ENCODE measurements around the gene CYP3A4. TPM values are rescaled to one million over a fixed set of nuclear protein-coding genes. Genes with fewer than 3 reads are reported as not detected.

The CYP3A4 gene
- total RNA-seq, 4 donors from 2014 or later: 0.22 to 1.5 TPM; not detected in 2

DNA sequence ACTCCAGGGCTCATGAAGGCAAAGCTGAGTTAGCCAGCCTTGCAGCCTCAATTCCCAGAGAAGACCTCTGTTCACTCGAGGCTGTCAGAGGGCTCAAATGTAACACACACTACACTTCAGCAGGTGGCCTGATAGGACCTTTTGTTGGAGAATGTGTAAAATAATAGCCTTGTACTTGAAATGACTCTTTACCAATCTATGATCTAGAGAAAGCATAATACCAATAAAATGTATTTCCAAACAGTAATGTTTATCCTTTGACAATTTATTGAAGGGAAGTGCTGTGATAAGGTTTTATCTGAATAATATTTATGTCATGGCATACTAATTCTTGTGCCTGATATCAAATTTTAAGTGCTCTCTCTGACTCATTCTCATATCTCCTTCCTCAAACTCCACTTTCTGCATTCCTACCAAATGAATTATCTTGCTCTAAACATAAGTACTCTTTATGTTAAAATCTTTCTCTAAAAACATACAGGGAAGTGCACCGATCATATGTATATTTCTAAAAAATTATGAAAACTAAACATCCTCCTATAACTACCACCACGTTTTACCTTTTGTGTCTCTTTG, 69.9 kb downstream of the CYP3A4 start:
- no peak for DNase-seq (ENCODE audit: low spot score in 2 of 2)
- H3K27me3 ChIP-seq: no peaks in the 10 kb centered on the region
- no peak for TF ChIP-seq EP300 (IDR thresholded peaks at IDR 0.05)
- TF ChIP-seq, protein P1, sequence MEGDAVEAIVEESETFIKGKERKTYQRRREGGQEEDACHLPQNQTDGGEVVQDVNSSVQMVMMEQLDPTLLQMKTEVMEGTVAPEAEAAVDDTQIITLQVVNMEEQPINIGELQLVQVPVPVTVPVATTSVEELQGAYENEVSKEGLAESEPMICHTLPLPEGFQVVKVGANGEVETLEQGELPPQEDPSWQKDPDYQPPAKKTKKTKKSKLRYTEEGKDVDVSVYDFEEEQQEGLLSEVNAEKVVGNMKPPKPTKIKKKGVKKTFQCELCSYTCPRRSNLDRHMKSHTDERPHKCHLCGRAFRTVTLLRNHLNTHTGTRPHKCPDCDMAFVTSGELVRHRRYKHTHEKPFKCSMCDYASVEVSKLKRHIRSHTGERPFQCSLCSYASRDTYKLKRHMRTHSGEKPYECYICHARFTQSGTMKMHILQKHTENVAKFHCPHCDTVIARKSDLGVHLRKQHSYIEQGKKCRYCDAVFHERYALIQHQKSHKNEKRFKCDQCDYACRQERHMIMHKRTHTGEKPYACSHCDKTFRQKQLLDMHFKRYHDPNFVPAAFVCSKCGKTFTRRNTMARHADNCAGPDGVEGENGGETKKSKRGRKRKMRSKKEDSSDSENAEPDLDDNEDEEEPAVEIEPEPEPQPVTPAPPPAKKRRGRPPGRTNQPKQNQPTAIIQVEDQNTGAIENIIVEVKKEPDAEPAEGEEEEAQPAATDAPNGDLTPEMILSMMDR (IDR thresholded peaks at IDR 0.05): no peak
- TF ChIP-seq POLR2A (IDR thresholded peaks at IDR 0.05): no peak
- peaks cover 0 to 13% (median 0%) of the 10 kb centered on the region in 4 donors for H3K9me3 ChIP-seq
- 75 to 84% methylated on average over 3 of the region's 3 CpGs for WGBS, 2 donors
- peaks cover 0 to 49% (median 0%) of the 10 kb centered on the region in 3 donors for H3K36me3 ChIP-seq
- no peaks in the 10 kb centered on the region for H3K4me1 ChIP-seq
- H3K4me3 ChIP-seq: no peak overlapping the region
- H3K27ac ChIP-seq: no peak overlapping the region

DNA sequence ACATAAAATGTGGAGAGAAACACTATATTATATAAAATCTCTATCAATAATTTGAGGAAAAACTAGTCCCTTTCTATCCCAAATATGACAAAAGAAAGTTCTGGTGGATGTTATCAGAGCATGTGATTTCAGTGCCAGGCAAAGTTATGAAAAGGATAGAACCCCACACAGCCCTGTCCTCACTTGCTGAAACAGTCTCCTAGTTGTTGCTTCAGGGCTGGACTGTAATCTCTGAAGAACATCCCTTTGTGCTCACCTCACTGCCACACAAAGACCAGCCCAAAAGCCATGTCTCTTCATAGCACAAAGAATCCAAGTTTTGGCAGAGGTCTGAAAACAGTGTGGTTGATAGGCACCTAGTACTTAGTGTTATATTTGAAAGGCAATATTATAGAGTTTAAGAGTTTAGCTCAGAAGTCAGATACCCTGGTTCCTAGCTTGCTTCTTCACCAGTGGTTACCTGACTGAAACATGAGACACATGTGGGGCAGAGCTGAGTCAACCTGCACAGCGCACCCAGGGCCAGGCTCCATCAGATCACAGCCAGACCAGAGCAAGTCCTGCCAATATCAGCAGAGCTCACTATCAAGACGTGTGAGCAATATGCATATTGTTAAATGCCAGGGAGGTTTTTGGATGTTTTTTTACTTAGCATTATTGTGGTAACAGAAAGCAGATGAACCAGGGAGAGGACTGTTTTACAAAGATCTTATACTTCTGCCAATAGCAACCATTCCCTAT, 74.0 kb downstream of the CYP3A4 start:
- peaks cover 0 to 74% (median 0%) of the 10 kb centered on the region in 3 donors for H3K36me3 ChIP-seq
- WGBS, 2 donors: 56 to 91% methylated on average over 2 of the region's 2 CpGs
- TF ChIP-seq POLR2A (IDR thresholded peaks at IDR 0.05) (no peak), EP300 (IDR thresholded peaks at IDR 0.05) (no peak)
- TF ChIP-seq, protein P1 (IDR thresholded peaks at IDR 0.05): no peak

DNA sequence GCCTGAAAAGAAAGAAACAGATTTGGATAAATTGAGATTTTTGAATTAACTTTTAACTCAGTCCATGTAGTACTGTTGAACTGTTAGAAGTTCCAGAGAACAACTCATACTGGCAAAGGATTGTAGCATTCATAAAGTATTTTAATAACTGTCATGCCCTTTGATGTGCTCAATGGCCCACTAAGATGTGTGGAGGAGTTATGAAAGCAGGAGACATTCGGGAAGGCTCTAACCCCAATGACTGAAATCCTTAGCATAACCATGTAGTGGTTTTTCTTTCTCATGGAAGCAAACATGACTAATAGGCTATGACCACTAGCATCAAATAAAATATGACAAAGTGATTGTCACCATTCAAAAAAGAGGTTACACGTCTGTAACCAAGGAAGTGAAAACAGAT, 74.7 kb downstream of the CYP3A4 start:
- TF ChIP-seq, protein P1 (IDR thresholded peaks at IDR 0.05): no peak
- TF ChIP-seq POLR2A (IDR thresholded peaks at IDR 0.05) (no peak), EP300 (IDR thresholded peaks at IDR 0.05) (no peak)
- 79 to 82% methylated on average over 2 of the region's 2 CpGs for WGBS, 2 donors
- no peak overlapping the region for H3K27ac ChIP-seq
- H3K27me3 ChIP-seq: no peaks in the 10 kb centered on the region
- H3K9me3 ChIP-seq: peaks cover 0 to 45% (median 4%) of the 10 kb centered on the region in 4 donors
- H3K36me3 ChIP-seq: peaks cover 0 to 68% (median 0%) of the 10 kb centered on the region in 3 donors
- no peaks in the 10 kb centered on the region for H3K4me1 ChIP-seq
- no peak overlapping the region for H3K4me3 ChIP-seq
- DNase-seq (ENCODE audit: low spot score in 2 of 2): no peak

More for the DNA sequence above, 74.0 kb downstream of the CYP3A4 start:
- Histone ChIP-seq H3K27me3 (no peaks in the 10 kb centered on the region), H3K4me1 (no peaks in the 10 kb centered on the region), H3K4me3 (no peak overlapping the region), H3K27ac (no peak overlapping the region), H3K9me3 (peaks cover 0 to 37% (median 4%) of the 10 kb centered on the region in 4 donors)
- DNase-seq (ENCODE audit: low spot score in 2 of 2): no peak

DNA sequence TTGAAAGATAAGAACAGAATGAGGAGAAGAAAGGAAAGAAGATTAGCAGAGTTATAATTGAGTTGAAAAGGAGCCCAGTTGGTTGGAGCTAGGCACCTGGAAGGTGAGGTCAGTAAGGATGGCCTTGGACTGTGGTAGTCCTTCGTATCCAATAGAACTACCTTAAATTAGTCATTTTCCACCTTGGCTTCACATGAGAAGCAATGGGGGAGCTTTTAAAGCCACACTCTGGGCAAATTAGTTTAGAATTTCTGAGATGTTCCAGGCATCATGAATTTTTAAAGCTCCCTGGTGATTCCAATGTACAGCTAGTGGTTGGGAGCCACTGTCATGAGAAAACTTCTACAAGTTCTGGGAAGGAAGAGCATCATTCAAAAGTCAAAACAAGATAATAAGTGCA, 76.9 kb downstream of the CYP3A4 start:
- Histone ChIP-seq H3K9me3 (peaks cover 0 to 42% (median 7%) of the 10 kb centered on the region in 4 donors), H3K36me3 (peaks cover 0 to 55% (median 0%) of the 10 kb centered on the region in 3 donors), H3K27me3 (no peaks in the 10 kb centered on the region), H3K4me3 (no peak overlapping the region), H3K27ac (no peak overlapping the region), H3K4me1 (no peaks in the 10 kb centered on the region)
- no peak for DNase-seq (ENCODE audit: low spot score in 2 of 2)
- no peak for TF ChIP-seq POLR2A (IDR thresholded peaks at IDR 0.05)
- TF ChIP-seq, protein P1 (IDR thresholded peaks at IDR 0.05): no peak
- no peak for TF ChIP-seq EP300 (IDR thresholded peaks at IDR 0.05)
- 45% methylated on average over 1 of the region's 1 CpG for WGBS, 2 donors

Small RNAs within 50 kb of the gene (small RNA-seq; reads per million reads assigned to genes)
- not detected for gene CYP3A137P

Other genes starting within 250 kb of the CYP3A4 start
- gene FAM200A, start 232.1 kb downstream of the CYP3A4 start, total RNA-seq: 1 to 10 TPM; 4.8 to 8.8 (median 5.6) TPM
- gene ZNF655, start 225.5 kb downstream of the CYP3A4 start, total RNA-seq: 100 to 1,000 TPM in 2 of 4 donors, 10 to 100 TPM in 2; 90.8 to 140 (median 104) TPM
- gene TMEM225B, start 185.9 kb downstream of the CYP3A4 start, total RNA-seq: 1 to 10 TPM in 3 of 4 donors, not detected in 1; 1.2 to 1.8 (median 1.5) TPM
- gene ZSCAN25, start 167.2 kb downstream of the CYP3A4 start, total RNA-seq: 10 to 100 TPM; 23.2 to 34.1 (median 30.2) TPM
- 10 to 100 TPM in 2 of 4 donors, 1 to 10 TPM in 2; 2.4 to 42.9 (median 10.7) TPM for gene CYP3A5, start 104.2 kb downstream of the CYP3A4 start, total RNA-seq
- under 1 TPM in 1 of 4 donors, not detected in 3; 0.22 TPM for gene CYP3A7, start 49.0 kb downstream of the CYP3A4 start, total RNA-seq
- gene CYP3A43, start 43.8 kb upstream of the CYP3A4 start, total RNA-seq: not detected
- 1 to 10 TPM in 1 of 4 donors, not detected in 3; 2.0 TPM for gene OR2AE1, start 92.8 kb upstream of the CYP3A4 start, total RNA-seq
- gene TRIM4, start 135.3 kb upstream of the CYP3A4 start, total RNA-seq: 10 to 100 TPM; 53.8 to 68.1 (median 58.1) TPM
- 10 to 100 TPM in 1 of 4 donors, 1 to 10 TPM in 3; 3.3 to 11.7 (median 8.9) TPM for gene GJC3, start 145.4 kb upstream of the CYP3A4 start, total RNA-seq
- gene AZGP1, start 191.8 kb upstream of the CYP3A4 start, total RNA-seq: 100 to 1,000 TPM in 2 of 4 donors, 10 to 100 TPM in 2; 68.7 to 182 (median 111) TPM
- 10 to 100 TPM; 32.4 to 37.5 (median 35.4) TPM for gene ZKSCAN1, start 231.4 kb upstream of the CYP3A4 start, total RNA-seq

Data from tibial nerve (tissue), 4 donors.